GM21367 (cell line): ENCODE results near the gene VWA7.
"Not testable (repeated sequence)": the region's sequence is repeated elsewhere in the genome, so short reads cannot be mapped to it uniquely, and the experiment has no call there.

Source experiments
- ATAC-seq: cut with Tn5 transposase; IDR thresholded peaks from one replicate; pipeline ENCODE4 v1.9.1; 2021; ENCODE audit not compliant: unreplicated experiment

VWA7 gene, protein sequence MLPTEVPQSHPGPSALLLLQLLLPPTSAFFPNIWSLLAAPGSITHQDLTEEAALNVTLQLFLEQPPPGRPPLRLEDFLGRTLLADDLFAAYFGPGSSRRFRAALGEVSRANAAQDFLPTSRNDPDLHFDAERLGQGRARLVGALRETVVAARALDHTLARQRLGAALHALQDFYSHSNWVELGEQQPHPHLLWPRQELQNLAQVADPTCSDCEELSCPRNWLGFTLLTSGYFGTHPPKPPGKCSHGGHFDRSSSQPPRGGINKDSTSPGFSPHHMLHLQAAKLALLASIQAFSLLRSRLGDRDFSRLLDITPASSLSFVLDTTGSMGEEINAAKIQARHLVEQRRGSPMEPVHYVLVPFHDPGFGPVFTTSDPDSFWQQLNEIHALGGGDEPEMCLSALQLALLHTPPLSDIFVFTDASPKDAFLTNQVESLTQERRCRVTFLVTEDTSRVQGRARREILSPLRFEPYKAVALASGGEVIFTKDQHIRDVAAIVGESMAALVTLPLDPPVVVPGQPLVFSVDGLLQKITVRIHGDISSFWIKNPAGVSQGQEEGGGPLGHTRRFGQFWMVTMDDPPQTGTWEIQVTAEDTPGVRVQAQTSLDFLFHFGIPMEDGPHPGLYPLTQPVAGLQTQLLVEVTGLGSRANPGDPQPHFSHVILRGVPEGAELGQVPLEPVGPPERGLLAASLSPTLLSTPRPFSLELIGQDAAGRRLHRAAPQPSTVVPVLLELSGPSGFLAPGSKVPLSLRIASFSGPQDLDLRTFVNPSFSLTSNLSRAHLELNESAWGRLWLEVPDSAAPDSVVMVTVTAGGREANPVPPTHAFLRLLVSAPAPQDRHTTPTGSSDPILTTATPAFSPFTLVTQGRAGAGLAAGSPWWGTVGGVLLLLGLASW

DNA sequence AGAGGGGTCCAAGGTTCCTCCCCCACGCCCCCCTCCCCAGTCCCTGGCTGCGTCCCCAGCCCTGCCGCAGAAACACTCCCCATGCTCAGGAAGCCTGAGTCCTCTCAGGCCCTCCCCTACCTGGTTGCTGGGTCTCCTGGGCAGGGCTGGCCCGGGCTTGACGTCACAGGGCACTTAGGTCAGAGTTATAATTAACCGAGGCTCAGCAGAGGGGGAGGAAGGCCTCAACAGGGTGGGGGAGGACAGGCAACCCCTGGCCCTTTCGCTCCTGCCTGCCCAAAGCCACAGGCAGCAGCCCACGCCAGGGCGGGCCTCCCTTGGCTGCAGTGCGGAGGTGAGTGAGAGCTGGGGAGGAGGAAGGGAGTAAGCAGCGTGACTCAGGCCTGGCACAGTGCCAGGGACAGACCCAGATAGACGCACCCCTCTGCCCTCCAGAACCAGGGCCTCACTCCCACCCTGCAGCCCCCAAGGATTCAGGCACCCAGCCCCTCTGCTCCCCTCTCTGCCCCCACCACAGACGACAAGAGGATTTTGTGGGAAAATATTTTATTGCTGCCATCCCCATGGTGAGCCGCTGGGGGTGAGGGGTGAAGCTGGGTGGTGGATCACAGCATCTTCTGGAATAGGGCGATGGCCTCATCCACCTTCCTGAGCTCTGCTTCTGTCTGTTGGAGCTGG lies at the start of gene VWA7:
Gene VWA7, minus strand, starts transcription at position 340 of the 678 bp plus-strand sequence. CDS start 549 bp downstream, outside the sequence.
- peak; percentile 49 for ATAC-seq

DNA sequence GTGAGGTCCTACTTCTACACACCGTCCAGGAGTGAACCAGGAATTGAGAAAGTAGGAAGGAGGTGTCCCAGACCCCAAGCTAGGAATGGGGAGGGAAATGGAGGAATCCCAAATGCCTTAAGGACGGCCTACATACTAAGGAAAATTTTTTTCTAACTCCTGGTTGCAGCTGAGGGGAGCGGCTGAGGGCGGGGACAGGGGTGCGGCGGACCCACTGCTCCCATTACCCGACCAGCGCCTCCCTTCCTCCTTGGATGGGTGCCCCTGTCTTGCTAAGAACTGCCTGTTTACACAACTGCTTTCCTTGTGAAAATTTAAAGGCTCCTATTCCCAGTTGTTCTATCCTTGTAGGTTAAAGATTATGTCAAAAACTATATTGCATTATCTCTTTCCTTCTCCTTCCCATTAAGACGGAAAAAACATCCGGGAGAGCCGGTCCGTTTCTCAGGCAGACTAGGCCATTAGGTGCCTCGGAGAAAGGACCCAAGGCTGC lies 49.7 kb upstream of the VWA7 start:
- ATAC-seq = no peak

DNA sequence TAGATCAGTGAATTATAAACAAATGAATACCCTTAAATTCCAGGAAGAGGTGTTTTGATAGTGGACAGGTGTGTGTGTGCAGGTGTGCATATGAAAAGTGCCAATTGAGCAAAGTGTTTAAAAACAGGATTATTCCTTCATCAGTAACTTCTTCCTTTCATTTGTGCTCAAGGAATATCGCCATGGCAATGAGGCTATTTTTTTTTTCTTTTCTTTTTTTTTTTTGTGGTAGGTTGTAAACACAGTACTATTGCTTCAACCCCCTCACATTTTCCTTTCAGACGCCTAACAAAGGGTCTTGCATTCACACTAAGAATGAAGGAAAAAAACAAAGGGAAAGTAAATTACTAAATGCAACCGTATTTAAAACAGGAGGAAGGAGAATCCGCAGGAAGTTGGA lies 48.4 kb upstream of the VWA7 start:
- ATAC-seq = no peak

DNA sequence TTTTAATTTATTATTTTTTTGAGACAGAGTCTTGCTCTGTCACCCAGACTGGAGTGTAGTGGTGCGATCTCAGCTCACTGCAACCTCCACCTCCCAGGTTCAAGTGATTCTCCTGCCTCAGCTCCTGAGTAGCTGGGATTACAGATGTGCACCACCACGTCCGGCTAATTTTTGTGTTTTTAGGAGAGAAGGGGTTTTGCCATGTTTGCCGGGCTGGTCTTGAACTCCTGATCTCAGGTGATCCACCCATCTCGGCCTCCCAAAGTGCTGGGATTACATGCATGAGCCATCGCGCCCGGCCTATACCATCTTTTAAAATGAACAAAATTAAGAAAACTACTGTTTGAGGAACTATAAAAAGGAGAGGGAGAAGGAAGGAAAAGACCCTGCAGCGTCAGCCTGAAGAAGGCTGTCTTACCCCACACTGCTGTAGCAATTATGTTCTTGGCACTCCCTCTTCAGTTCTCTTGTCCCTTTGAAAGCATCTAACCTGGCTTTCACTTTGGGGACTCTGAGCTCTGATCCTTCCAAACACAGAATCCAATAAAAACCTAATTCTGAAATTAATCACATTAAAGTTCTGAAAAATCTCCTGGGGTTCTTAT lies 46.6 kb upstream of the VWA7 start:
- not testable (repeated sequence) for ATAC-seq

DNA sequence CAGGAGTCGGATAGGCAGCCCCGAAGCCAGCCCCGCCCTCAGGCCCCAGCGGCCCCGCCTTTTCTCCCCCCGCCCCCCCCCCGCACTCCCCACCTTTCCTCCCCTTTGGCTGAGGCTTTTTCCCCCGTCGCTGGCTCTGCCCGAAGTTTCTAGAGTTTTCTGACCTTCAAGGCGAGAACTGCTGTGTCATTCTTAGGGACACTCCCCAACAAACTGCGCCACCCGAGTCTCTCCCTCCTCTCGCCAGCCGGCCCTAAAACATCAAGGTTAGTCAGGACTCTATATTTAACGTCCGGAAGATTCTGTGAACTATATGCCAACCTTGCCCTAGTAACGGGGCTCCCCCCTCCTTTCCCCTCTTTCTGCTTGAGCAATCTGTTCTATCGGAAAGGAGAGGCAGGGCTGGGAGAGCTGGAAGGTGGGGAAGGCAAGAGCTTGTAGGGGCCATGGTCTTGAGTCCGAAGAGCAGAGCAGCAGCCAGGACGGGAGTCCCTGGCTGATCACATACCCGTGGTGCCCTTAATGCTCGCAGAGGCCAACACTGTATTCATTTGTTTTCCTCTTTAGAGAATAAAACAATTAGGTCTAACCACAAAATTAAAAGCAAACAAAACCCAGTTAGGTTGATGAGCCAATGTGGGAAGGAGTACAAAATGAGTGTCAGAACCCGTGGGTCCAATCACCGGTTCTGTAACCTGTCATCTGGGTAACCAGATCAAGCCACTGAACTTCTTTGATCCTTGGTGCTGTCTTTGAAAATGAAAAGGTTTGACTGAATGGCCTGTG lies 45.1 kb upstream of the VWA7 start:
- ATAC-seq = no peak

DNA sequence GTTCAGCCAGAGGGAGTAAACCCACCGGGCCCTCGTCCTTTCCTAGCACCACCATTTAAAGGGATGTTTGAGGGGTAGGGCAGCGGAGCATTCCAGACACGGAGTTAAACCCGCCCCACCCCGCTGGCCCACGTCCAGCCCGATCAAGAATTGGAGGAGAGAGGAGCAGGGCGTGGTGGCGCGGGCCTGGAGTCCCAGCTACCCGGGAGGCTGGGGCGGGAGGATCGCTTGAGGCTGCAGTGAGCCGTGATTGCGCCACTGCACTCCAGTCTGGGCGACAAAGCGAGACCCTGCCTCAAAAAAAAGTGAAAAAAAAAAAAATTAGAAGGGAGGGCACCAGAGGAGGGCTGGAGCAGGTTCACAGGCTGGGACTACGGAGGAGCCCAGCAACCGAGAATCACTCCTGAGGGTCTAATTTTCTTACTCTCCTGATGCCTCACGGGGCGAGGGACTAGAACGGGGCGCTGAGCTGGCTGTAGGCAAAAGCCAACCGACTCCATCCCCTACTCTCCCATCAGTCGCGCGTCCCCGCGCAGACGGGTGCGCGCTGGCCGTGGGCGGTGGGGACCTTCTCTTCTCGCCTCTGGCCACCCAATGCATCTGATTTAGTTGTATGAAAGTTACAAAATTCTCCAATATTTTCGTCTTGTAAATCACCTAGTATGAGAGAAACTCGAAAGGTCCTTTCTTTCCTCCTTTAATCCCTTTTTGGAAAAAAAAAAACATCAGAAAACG lies 44.3 kb upstream of the VWA7 start:
- no peak for ATAC-seq

GRCh38 chr6:31820399-31820798 lies 43.3 kb upstream of the VWA7 start:
- ATAC-seq = not testable (repeated sequence)

GRCh38 chr6:31819871-31820299 lies 42.8 kb upstream of the VWA7 start:
- no peak for ATAC-seq

- not testable (repeated sequence) for ATAC-seq
Measured at GRCh38 chr6:31817929-31818511, 40.9 kb upstream of the VWA7 start.

DNA sequence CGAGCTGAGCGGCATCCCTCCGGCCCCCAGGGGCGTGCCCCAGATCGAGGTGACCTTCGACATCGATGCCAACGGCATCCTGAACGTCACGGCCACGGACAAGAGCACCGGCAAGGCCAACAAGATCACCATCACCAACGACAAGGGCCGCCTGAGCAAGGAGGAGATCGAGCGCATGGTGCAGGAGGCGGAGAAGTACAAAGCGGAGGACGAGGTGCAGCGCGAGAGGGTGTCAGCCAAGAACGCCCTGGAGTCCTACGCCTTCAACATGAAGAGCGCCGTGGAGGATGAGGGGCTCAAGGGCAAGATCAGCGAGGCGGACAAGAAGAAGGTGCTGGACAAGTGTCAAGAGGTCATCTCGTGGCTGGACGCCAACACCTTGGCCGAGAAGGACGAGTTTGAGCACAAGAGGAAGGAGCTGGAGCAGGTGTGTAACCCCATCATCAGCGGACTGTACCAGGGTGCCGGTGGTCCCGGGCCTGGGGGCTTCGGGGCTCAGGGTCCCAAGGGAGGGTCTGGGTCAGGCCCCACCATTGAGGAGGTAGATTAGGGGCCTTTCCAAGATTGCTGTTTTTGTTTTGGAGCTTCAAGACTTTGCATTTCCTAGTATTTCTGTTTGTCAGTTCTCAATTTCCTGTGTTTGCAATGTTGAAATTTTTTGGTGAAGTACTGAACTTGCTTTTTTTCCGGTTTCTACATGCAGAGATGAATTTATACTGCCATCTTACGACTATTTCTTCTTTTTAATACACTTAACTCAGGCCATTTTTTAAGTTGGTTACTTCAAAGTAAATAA lies 40.2 kb upstream of the VWA7 start:
- not testable (repeated sequence) for ATAC-seq

GRCh38 chr6:31815025-31815838 lies 38.1 kb upstream of the VWA7 start, which contains the start of the genes HSPA1A and HSPA1L:
TSS of gene HSPA1A (plus strand) at chr6:31815543. CDS start at chr6:31815757, 214 bp downstream.
TSS of gene HSPA1L (minus strand) at chr6:31815283. CDS start at chr6:31811972, 3,311 bp downstream.
- no peak for ATAC-seq

- no peak for ATAC-seq
Measured at GRCh38 chr6:31814677-31815024, 37.5 kb upstream of the VWA7 start.

GRCh38 chr6:31813465-31813849 lies 36.3 kb upstream of the VWA7 start:
- no peak for ATAC-seq

DNA sequence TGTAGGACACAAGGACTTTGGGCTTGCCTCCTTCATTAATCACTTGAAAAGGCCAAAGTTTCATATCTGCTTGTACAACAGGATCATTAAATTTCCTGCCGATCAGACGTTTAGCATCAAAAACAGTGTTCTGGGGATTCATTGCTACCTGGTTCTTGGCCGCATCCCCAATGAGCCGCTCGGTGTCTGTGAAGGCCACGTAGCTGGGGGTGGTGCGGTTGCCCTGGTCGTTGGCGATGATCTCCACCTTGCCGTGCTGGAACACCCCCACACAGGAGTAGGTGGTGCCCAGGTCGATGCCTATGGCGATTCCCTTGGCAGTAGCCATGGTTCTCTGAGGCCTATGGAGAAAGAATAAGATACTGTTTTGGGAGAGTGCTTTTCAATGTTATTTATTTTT lies 34.5 kb upstream of the VWA7 start:
- ATAC-seq = no peak

- ATAC-seq = not testable (repeated sequence)
Measured at GRCh38 chr6:31808599-31808998, 31.5 kb upstream of the VWA7 start.

GRCh38 chr6:31806470-31807272 lies 29.5 kb upstream of the VWA7 start, which contains the start of gene LSM2:
TSS of gene LSM2 (minus strand) at chr6:31806966. CDS start at chr6:31806757, 209 bp downstream.
- peak; percentile 74 for ATAC-seq
